Caco-2 (cell line): ENCODE results near the gene LPAR1. TPM values are rescaled to one million over a fixed set of nuclear protein-coding genes. Genes with fewer than 3 reads are reported as not detected.

ENCODE experiments used
- BruUV-seq: library from RNA; stranded (reverse); fragments of 400-500 nt; replicated peaks from 2 replicates; lab custom pipeline; 2021; lab: Mats Ljungman, UMichigan
- CTCF ChIA-PET: fragments of 300-600 bp; sonication (Branson Sonifier 250); formaldehyde crosslinking; loops from one replicate; lab custom pipeline; 2022; ENCODE audit warnings: antibody characterized with exemption; lab: Charles Lee
- POLR2A ChIA-PET: fragments of 300-600 bp; sonication (Branson Sonifier 250); formaldehyde crosslinking; loops from one replicate; lab custom pipeline; 2022; ENCODE audit warnings: antibody characterized with exemption; lab: Charles Lee
- DNase-seq, 2 experiments: peaks; one replicate each; pipeline versions ENCODE4 v3.0.0 to v3.0.0-alpha.2; 2020 to 2022
- H3K27me3 ChIP-seq: replicated peaks from 2 replicates; pipeline ENCODE4 v1.6.0; 2011; ENCODE audit warnings: low read length; ENCODE audit not compliant: control insufficient read depth, insufficient read depth
- H3K36me3 ChIP-seq: 2 replicates; pipeline ENCODE4 v1.5.1; 2011; ENCODE audit warnings: low read length; ENCODE audit not compliant: control insufficient read depth, insufficient read depth
- H3K4me1 ChIP-seq: fragments of 250-450 bp; sonication (Bioruptor Pico); 2 replicates; pipeline ENCODE4 v1.5.1; 2020; ENCODE audit warnings: mild to moderate bottlenecking
- H3K4me3 ChIP-seq: 2 replicates; pipeline ENCODE4 v1.5.1; 2011; ENCODE audit warnings: low read depth, mild to moderate bottlenecking, control low read depth, low read length
- H3K9me3 ChIP-seq: fragments of 250-450 bp; sonication (Bioruptor Pico); 2 replicates; pipeline ENCODE4 v1.5.1; 2020; ENCODE audit warnings: mild to moderate bottlenecking, moderate library complexity
- H3K27ac Mint-ChIP-seq: one replicate; pipeline ENCODE4 v1.8.0; 2022; ENCODE audit warnings: mixed read lengths; ENCODE audit not compliant: unreplicated experiment
- H3K27me3 Mint-ChIP-seq: one replicate; pipeline ENCODE4 v1.8.0; 2022; ENCODE audit warnings: mixed read lengths; ENCODE audit not compliant: insufficient read depth, unreplicated experiment
- H3K36me3 Mint-ChIP-seq: one replicate; pipeline ENCODE4 v1.8.0; 2022; ENCODE audit warnings: mild to moderate bottlenecking, mixed read lengths; ENCODE audit not compliant: insufficient read depth, unreplicated experiment
- H3K4me1 Mint-ChIP-seq: one replicate; pipeline ENCODE4 v1.8.0; 2022; ENCODE audit warnings: low read depth, mixed read lengths; ENCODE audit not compliant: unreplicated experiment
- H3K4me3 Mint-ChIP-seq: one replicate; pipeline ENCODE4 v1.8.0; 2022; ENCODE audit warnings: mild to moderate bottlenecking, moderate library complexity, mixed read lengths; ENCODE audit not compliant: unreplicated experiment
- H3K9me3 Mint-ChIP-seq: one replicate; pipeline ENCODE4 v1.8.0; 2022; ENCODE audit warnings: mixed read lengths; ENCODE audit not compliant: unreplicated experiment
- CTCF ChIP-seq, 2 experiments: fragments of 200-600 bp in 1 of 2; IDR thresholded peaks; 1 replicate in 1 of 2; 2 replicates in 1 of 2; pipeline versions ENCODE4 v1.5.1 to v1.8.0; 2011 to 2022; ENCODE audit warnings: antibody characterized with exemption in 1 of 2, control low read depth in 1 of 2, inconsistent platforms in 1 of 2, low read depth in 1 of 2, low read length in 1 of 2, mild to moderate bottlenecking in 1 of 2, moderate library complexity in 1 of 2; ENCODE audit not compliant: insufficient read depth in 1 of 2, severe bottlenecking in 1 of 2, unreplicated experiment in 1 of 2
- intact Hi-C: fragments of 100-400 bp; cut with micrococcal nuclease; formaldehyde crosslinking; loops from one replicate; pipeline ENCODE4 v1.10.0; 2022; ENCODE audit not compliant: unreplicated experiment
- total RNA-seq: library from RNA; stranded (reverse); gene quantifications from 2 replicates; pipeline ENCODE4 v1.2.3, GENCODE V29; 2022

LPAR1 gene
- total RNA-seq, 1 experiment from 2014 or later, result 20.3 TPM

GRCh38 chr9:110951805-110952539 is 86.3 kb downstream of the LPAR1 start:
- Mint-ChIP-seq H3K27me3 (no peaks in the 10 kb centered on the region), H3K27ac (peak overlapping the region; percentile 49), H3K36me3 (peaks cover 8% of the 10 kb centered on the region), H3K4me1 (peaks cover 10% of the 10 kb centered on the region), H3K9me3 (peaks cover 26% of the 10 kb centered on the region), H3K4me3 (no peak overlapping the region)
- Histone ChIP-seq H3K36me3 (no peaks in the 10 kb centered on the region), H3K27me3 (no peaks in the 10 kb centered on the region), H3K9me3 (0 out of 2 replicates have a peak, but pooled peaks cover 8% of the 10 kb centered on the region), H3K4me1 (no peaks in the 10 kb centered on the region), H3K4me3 (no peak overlapping the region)
- ChIA-PET CTCF (no interaction called here), POLR2A (no interaction called here)
- intact Hi-C loops, result no loop called here
- TF ChIP-seq CTCF (IDR thresholded peaks at IDR 0.05; ENCODE audit: insufficient read depth in 1 of 2, low read depth in 1 of 2, low read length in 1 of 2, severe bottlenecking in 1 of 2, unreplicated experiment in 1 of 2), result no peak
- no peak for DNase-seq
- BruUV-seq, result no TSS peak

- H3K27me3 ChIP-seq, result no peaks in the 10 kb centered on the region
- peaks cover 10% of the 10 kb centered on the region for H3K4me1 Mint-ChIP-seq
- H3K9me3 ChIP-seq, result 0 out of 2 replicates have a peak, but pooled peaks cover 8% of the 10 kb centered on the region
- intact Hi-C loops, result no loop called here
- no peaks in the 10 kb centered on the region for H3K36me3 ChIP-seq
- ChIA-PET POLR2A (no interaction called here), CTCF (no interaction called here)
- BruUV-seq, result no TSS peak
- no peak overlapping the region for H3K4me3 Mint-ChIP-seq
- H3K4me1 ChIP-seq, result no peaks in the 10 kb centered on the region
- peaks cover 22% of the 10 kb centered on the region for H3K9me3 Mint-ChIP-seq
- no peak overlapping the region for H3K27ac Mint-ChIP-seq
- H3K36me3 Mint-ChIP-seq, result peaks cover 8% of the 10 kb centered on the region
- no peak for TF ChIP-seq CTCF (IDR thresholded peaks at IDR 0.05; ENCODE audit: insufficient read depth in 1 of 2, low read depth in 1 of 2, low read length in 1 of 2, severe bottlenecking in 1 of 2, unreplicated experiment in 1 of 2)
- no peak for DNase-seq
- H3K27me3 Mint-ChIP-seq, result no peaks in the 10 kb centered on the region
- no peak overlapping the region for H3K4me3 ChIP-seq
Measured at GRCh38 chr9:110950041-110950645, 88.1 kb downstream of the LPAR1 start.

- Mint-ChIP-seq H3K36me3 (peaks cover 8% of the 10 kb centered on the region), H3K27ac (no peak overlapping the region), H3K27me3 (no peaks in the 10 kb centered on the region), H3K4me1 (peaks cover 10% of the 10 kb centered on the region), H3K4me3 (no peak overlapping the region), H3K9me3 (peaks cover 11% of the 10 kb centered on the region)
- ChIA-PET CTCF (no interaction called here), POLR2A (no interaction called here)
- no peak for TF ChIP-seq CTCF (IDR thresholded peaks at IDR 0.05; ENCODE audit: insufficient read depth in 1 of 2, low read depth in 1 of 2, low read length in 1 of 2, severe bottlenecking in 1 of 2, unreplicated experiment in 1 of 2)
- Histone ChIP-seq H3K27me3 (no peaks in the 10 kb centered on the region), H3K4me1 (no peaks in the 10 kb centered on the region), H3K4me3 (no peak overlapping the region), H3K36me3 (no peaks in the 10 kb centered on the region), H3K9me3 (0 out of 2 replicates have a peak, but pooled peaks cover 6% of the 10 kb centered on the region)
- intact Hi-C loops, result no loop called here
- BruUV-seq, result no TSS peak
- DNase-seq, result no peak
Measured at GRCh38 chr9:110949081-110949480, 89.2 kb downstream of the LPAR1 start.
